ENCODE results near the gene LAD1.

Gene LAD1

DNA sequence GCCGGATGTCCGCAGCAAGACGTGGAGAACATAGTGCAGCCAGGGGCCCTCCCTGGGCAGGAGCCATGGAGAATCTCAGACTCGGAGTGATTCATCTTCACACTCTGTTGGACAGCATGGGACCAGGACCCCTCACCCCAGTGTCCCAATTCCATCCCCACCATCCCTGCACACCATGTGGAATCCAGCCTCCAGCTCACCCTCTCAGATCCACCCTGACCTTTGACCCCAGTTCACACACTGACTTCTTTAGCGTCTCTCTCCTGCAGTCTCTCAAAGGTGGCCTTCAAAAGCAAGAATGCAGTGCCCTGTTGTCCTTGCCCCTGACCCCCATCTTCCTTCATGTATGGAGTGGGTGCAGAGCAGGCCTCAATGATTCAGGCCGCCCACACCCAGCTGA, 24.5 kb upstream of the LAD1 start:
- DNase-seq (ENCODE audit: extremely low read depth, low read depth) = no peak
- TF ChIP-seq, protein P1, sequence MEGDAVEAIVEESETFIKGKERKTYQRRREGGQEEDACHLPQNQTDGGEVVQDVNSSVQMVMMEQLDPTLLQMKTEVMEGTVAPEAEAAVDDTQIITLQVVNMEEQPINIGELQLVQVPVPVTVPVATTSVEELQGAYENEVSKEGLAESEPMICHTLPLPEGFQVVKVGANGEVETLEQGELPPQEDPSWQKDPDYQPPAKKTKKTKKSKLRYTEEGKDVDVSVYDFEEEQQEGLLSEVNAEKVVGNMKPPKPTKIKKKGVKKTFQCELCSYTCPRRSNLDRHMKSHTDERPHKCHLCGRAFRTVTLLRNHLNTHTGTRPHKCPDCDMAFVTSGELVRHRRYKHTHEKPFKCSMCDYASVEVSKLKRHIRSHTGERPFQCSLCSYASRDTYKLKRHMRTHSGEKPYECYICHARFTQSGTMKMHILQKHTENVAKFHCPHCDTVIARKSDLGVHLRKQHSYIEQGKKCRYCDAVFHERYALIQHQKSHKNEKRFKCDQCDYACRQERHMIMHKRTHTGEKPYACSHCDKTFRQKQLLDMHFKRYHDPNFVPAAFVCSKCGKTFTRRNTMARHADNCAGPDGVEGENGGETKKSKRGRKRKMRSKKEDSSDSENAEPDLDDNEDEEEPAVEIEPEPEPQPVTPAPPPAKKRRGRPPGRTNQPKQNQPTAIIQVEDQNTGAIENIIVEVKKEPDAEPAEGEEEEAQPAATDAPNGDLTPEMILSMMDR (IDR thresholded peaks at IDR 0.05; ENCODE audit: low read depth, low read length) = no peak

DNA sequence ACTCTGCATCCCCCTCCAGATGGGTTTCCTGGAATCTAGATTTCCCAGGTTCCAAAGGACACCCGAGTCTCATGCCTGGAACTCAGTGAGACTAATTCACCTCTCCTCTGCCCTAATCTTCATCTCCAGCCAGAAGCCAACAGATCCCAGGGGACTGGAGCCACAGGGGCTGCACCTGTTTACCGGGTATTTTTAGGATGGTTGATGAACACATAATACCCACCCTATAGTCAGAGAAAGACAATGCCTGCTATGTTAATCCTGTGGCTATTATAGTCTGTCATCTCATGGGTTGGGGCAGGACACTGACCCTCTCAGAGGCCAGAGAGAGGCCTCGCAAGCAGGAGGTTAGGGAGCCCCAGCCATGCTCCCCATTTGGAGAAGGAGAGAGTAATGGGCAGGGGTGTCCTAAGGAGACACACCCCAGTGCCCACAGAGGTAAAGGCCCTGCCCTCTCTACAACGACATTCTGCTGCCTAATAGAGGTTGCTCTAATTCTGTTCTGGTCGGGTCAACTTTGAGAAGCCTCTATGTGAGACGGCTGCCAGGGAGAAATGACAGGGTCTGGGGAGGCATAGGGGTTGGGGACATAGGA, 23.4 kb upstream of the LAD1 start:
- TF ChIP-seq, protein P1 (IDR thresholded peaks at IDR 0.05; ENCODE audit: low read depth, low read length) = no peak
- no peak for DNase-seq (ENCODE audit: extremely low read depth, low read depth)

DNA sequence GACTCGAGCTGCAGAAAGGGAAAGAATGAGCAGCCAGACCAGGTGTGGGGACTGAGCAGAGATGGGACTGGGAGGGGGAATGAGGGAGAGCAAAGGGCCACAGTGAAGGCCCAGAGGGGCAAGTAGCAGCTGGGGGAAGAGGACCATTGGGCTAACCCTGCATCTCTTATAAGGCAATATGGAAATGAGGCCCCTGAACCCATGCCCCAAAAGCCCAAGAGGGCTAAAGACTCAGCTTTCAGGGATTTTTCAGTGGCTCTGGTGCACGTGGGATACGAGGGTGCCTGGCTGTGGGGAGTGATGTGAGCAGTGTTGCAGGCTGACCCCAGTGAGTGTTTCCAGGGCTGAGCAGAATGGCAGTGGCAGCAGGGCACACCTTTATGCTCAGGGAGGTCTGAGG, 22.9 kb upstream of the LAD1 start:
- no peak for DNase-seq (ENCODE audit: extremely low read depth, low read depth)
- TF ChIP-seq, protein P1 (IDR thresholded peaks at IDR 0.05; ENCODE audit: low read depth, low read length) = no peak

DNA sequence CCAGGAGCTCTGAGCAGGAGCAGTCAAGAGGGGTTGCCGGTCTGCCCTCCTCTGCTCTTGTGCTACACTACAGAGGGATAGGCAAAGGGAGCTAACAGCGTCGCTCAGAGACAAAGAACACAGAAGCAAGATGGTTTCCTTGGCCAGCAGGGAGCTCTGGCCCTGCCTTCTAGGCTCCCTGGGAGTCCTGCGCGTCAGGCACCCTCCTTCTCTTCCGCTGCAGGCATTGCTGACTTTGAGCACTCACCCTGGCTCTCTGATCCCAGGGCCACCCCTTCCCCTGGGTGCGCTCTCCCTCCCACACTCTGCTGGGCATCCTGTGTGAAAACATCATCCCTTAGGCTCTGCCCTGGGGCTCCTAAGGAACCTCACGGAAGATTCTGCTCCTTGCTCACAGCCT, 21.9 kb upstream of the LAD1 start:
- DNase-seq (ENCODE audit: extremely low read depth, low read depth) = no peak
- TF ChIP-seq, protein P1 (IDR thresholded peaks at IDR 0.05; ENCODE audit: low read depth, low read length) = no peak

DNA sequence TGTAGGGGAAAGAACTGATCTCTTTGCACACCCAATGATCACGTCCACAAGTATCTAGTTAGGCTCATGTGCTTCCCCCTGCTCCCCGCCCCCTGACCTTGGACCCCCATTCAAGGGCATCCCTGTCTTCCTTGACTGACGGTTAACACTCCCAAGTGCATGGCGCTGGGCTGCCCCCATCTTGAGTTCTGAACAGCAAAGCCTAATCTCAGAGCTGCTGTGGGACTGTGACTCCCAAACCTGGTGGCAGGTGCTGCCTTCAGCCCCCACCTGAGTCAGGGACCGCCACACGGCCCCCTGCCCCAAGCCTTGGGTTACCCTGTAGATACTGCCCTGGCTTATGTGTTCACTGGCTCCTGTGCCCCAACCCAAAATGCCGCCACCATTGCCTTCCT, 21.5 kb upstream of the LAD1 start:
- DNase-seq (ENCODE audit: extremely low read depth, low read depth) = no peak
- TF ChIP-seq, protein P1 (IDR thresholded peaks at IDR 0.05; ENCODE audit: low read depth, low read length) = no peak

DNA sequence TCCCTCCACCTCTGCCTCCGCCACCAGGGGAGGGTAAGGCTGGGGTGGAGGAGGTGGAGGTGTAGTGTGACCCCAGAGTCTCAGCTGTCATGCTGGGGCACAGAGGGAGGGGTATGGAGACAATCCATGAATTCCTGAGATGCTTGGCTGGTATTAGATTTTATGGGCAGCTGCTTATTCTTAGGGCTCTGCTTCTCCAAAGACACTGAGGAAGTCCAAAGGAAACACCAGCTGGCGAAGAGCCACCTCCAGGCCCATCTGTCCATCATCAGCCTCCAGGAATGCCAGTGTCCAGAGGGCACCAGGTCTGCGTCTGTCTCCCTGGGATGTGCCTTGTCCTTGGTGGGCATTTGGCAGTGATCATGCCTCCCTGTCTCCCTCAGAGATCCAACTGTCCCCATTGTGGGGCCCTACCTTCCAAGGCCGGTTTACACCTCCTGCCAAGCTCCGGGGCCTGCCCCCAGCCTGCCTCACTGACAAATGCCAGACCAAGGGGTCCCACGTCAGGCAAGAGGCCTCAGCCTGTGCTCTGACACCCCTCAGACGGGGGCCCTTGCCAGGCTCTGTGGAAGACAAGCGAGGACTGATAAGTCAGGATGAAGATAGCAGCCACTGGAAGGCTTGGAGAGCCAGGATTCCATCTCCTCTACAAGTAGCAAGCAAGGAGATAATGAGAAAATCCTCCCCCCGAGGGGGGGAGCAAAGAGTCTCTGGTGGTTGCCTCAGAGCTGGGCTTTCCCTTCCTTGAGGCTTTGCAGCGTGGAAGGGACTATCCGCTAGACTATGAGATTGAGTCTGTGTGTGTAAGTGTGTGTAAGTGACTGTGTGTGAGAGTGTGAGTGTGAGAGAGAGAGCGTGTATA, 20.9 kb upstream of the LAD1 start:
- TF ChIP-seq, protein P1 (IDR thresholded peaks at IDR 0.05; ENCODE audit: low read depth, low read length) = no peak
- no peak for DNase-seq (ENCODE audit: extremely low read depth, low read depth)

DNA sequence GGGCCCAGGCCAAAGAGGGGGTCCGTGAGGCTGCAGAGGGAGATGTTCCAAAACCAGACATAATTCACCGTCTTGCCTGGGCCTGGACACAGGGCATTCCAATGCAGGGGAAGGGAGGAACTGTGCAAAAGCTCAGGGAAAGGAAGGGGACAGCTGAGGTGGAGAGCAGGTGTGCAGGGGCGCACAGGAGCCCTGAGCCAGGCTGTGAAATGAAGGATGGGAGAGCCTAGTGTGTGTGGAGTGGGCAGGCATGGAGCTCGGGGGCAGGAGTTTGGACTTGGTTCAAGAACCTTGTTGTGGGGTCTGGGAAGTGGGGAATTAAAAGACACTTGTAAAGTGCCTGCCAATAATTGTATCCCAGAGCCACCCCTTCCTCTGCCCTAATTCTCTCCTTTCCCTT, 20.1 kb upstream of the LAD1 start:
- TF ChIP-seq, protein P1 (IDR thresholded peaks at IDR 0.05; ENCODE audit: low read depth, low read length) = no peak

More for the DNA sequence above, 20.1 kb upstream of the LAD1 start:
- DNase-seq (ENCODE audit: extremely low read depth, low read depth) = no peak
